Neutrophil (primary cell): ENCODE results near the gene CAPZA2.

Experiments
- H3K27ac ChIP-seq: fragments of 200-600 bp; sonication (generic); 2 replicates; pipeline ENCODE4 v1.5.1; 2016; ENCODE audit warnings: mild to moderate bottlenecking, moderate library complexity
- H3K27me3 ChIP-seq: fragments of 200-600 bp; sonication (generic); 2 replicates; pipeline ENCODE4 v1.6.0; 2016; ENCODE audit warnings: mild to moderate bottlenecking
- H3K36me3 ChIP-seq: fragments of 200-600 bp; sonication (generic); 2 replicates; pipeline ENCODE4 v1.5.1; 2017
- H3K4me1 ChIP-seq, 2 experiments: fragments of 200-600 bp in 1 of 2; sonication (generic) in 1 of 2; 1 replicate in 1 of 2; 2 replicates in 1 of 2; pipeline versions ENCODE4 v1.5.1 to v1.6.1; 2013 to 2016; ENCODE audit warnings: low read depth in 1 of 2, low read length in 1 of 2, mild to moderate bottlenecking in 1 of 2, moderate library complexity in 1 of 2; ENCODE audit not compliant: control insufficient read depth in 1 of 2, insufficient read depth in 1 of 2
- H3K4me3 ChIP-seq, 2 experiments: fragments of 200-600 bp in 1 of 2; sonication (generic) in 1 of 2; 1 replicate in 1 of 2; 2 replicates in 1 of 2; pipeline ENCODE4 v1.5.1; 2013 to 2016; ENCODE audit warnings: low read depth in 1 of 2, low read length in 1 of 2, mild to moderate bottlenecking in 1 of 2, moderate library complexity in 1 of 2
- H3K9me3 ChIP-seq: fragments of 200-600 bp; sonication (generic); 2 replicates; pipeline ENCODE4 v1.5.1; 2016
- TF ChIP-seq, protein P1 (sequence below): fragments of 200-600 bp; sonication (generic); IDR thresholded peaks from 2 replicates; pipeline ENCODE4 v1.5.1; 2016; ENCODE audit warnings: antibody characterized with exemption

The CAPZA2 gene

DNA sequence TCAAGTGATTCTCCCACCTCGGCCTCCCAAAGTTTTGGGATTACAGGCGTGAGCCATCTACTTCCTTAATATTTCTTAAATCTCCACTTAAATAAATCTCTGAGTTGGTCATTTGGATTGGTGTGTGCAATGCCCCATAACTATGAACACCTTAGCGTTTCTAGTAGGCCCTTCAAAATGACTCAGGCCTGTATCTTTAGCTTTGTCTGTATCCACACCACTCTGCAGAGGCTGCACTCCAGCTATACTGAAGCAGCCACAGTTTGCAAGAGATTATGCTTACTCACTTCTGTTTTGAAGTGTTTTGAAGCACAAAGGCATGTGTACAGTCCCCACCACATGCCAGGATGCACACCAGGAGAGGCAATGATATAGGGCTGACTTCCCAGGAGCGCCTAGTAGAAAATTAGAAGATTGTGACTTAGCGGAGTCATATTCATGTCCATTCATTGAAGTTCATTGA is 88.5 kb downstream of the CAPZA2 start:
- Histone ChIP-seq H3K36me3 (no peaks in the 10 kb centered on the region), H3K4me1 (peaks cover 16 to 23% of the 10 kb centered on the region in 2 experiments), H3K27ac (no peak overlapping the region), H3K9me3 (no peaks in the 10 kb centered on the region), H3K4me3 (no peak overlapping the region), H3K27me3 (peaks cover 4% of the 10 kb centered on the region)
- TF ChIP-seq, protein P1, sequence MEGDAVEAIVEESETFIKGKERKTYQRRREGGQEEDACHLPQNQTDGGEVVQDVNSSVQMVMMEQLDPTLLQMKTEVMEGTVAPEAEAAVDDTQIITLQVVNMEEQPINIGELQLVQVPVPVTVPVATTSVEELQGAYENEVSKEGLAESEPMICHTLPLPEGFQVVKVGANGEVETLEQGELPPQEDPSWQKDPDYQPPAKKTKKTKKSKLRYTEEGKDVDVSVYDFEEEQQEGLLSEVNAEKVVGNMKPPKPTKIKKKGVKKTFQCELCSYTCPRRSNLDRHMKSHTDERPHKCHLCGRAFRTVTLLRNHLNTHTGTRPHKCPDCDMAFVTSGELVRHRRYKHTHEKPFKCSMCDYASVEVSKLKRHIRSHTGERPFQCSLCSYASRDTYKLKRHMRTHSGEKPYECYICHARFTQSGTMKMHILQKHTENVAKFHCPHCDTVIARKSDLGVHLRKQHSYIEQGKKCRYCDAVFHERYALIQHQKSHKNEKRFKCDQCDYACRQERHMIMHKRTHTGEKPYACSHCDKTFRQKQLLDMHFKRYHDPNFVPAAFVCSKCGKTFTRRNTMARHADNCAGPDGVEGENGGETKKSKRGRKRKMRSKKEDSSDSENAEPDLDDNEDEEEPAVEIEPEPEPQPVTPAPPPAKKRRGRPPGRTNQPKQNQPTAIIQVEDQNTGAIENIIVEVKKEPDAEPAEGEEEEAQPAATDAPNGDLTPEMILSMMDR = no peak

DNA sequence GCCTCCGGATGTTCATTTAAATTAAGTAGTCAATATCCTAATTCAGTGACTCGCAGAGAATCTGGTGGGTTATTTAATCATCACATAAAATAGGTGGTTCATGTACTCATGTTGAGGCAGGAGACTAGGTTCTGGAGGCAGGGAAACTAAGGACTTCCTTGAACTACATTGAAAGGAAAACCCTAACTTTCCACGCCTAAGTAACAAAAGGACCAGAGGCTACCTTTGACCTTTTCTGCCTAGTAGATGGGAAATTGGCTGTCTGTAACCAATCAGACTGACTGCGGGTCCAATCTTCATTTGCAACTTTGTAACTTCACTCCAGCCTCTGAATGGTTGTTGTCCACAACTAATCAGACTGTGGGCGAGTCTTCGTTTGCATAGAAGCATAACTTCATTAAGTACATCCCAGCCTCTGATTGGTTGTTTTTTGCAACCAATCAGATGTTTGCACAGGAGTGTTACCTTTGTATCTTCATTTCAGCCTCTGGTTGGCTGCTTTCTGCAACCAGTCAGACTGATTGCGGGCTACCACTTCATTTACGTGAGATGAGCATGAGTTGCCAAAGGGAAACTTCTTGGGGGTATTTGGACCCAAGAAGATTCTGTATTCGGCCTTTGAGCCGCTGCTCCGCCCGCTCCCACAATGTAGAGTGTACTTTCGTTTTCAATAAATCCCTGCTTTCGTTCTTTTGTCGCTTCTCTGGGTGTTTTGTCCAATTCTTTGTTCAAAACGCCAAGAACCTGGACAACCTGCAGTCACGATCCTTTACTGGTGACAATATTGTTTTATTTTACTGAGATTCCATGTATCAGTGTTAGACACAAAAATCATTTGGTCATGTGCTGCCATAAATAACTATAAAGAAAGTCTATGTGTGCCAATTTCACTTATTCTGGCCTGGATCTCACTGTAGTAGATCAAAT is 89.2 kb downstream of the CAPZA2 start:
- TF ChIP-seq, protein P1 = no peak
- peaks cover 16 to 23% of the 10 kb centered on the region in 2 experiments for H3K4me1 ChIP-seq
- no peaks in the 10 kb centered on the region for H3K9me3 ChIP-seq
- H3K27ac ChIP-seq = no peak overlapping the region
- no peak overlapping the region for H3K4me3 ChIP-seq
- peaks cover 4% of the 10 kb centered on the region for H3K27me3 ChIP-seq
- H3K36me3 ChIP-seq = no peaks in the 10 kb centered on the region

DNA sequence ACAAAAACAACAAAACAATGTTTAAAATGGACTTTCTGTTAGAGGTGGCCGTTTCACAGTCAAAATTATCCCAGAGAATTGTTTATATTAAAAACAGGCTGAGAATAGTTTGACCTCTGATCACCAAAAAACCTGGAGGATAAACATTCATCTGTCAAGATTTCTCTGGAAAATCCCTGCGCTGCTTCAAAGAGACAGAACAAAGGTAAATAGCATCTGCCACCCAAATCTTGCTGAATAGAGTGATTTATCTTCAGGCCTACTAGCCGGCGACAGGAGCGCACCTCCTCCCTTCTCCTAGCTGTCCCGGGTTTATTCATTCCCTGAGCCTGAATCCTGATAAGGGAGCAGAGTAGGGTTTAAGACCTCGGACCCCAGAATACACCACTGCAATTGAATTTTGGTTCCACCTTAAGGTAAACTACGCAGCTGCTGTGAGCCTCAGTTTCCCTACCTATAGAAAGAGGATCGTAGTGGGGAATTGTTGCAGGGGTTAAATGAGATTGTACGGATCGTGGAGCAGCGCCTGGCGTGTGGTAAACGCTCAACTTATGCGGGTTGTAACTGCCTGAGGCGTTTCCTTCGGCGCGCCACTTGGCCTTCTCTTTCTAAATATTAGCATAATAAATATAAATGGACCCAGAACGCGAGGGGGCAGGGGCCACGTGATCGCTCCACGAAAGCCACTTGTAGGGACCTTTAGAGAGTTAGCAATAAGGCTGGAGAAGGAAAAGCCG is 90.4 kb downstream of the CAPZA2 start:
- Histone ChIP-seq H3K9me3 (no peaks in the 10 kb centered on the region), H3K4me3 (peak overlapping the region; percentile 62 to 66), H3K4me1 (peaks cover 16 to 23% of the 10 kb centered on the region in 2 experiments), H3K27me3 (peaks cover 4% of the 10 kb centered on the region), H3K36me3 (no peaks in the 10 kb centered on the region), H3K27ac (no peak overlapping the region)
- TF ChIP-seq, protein P1 = no peak

DNA sequence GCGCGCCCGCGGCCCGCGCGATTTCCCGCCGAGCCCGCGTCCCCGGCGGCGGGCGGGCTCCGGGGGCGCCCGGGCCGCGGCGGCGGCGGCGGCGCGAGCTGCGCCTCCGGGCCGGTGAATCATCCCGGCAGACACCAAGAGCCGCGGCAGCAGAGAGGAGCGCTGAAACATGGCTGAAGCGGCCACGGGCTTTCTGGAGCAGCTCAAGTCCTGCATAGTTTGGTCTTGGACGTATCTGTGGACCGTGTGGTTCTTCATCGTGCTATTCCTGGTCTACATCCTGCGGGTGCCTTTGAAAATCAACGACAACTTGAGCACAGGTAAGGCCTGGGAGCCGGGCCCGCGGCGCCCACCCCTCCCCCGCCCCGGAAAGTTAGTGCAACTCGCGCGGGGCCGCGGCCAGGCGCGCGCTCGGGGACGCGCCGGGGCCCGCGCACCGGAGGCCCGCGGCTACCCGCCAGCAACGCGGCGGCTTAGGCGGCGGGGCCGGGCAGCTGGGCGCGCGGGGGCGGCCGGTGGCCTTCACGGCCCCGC is 91.1 kb downstream of the CAPZA2 start, which contains the start of gene ST7:
TSS of gene ST7 (plus strand) at position 130 of the 534 bp plus-strand sequence. CDS start at position 170, 40 bp downstream.
- H3K27ac ChIP-seq = peak within 1 kb of the TSS; percentile 18
- H3K9me3 ChIP-seq = no peaks in the 10 kb centered on the region
- peak within 1 kb of the TSS; percentile 62 to 66 for H3K4me3 ChIP-seq
- peaks cover 4% of the 10 kb centered on the region for H3K27me3 ChIP-seq
- H3K36me3 ChIP-seq = no peaks in the 10 kb centered on the region
- TF ChIP-seq, protein P1 = no peak
- H3K4me1 ChIP-seq = peaks cover 16 to 23% of the 10 kb centered on the region in 2 experiments
